B cell (primary cell): ENCODE measurements around the gene TSNAX. TPM values are rescaled to one million over a fixed set of nuclear protein-coding genes. Genes with fewer than 3 reads are reported as not detected.
A peak's percentile ranks its signal among the peaks of the same experiment; 100 is the strongest.

Experiments used
- ATAC-seq: fragments of 200-7000 bp; cut with Tn5 transposase; one replicate; pipeline ENCODE4 v1.10.0; 2021; ENCODE audit warnings: low read depth, mild to moderate bottlenecking, moderate number of reproducible peaks, moderate library complexity
- CTCF ChIA-PET: fragments of 350-600 bp; sonication (Branson Sonifier 250); formaldehyde crosslinking; loops from one replicate; lab custom pipeline; 2021; ENCODE audit warnings: antibody characterized with exemption, inconsistent platforms; lab: Charles Lee
- POLR2A ChIA-PET: fragments of 350-600 bp; sonication (Branson Sonifier 250); formaldehyde crosslinking; loops from one replicate; lab custom pipeline; 2021; ENCODE audit warnings: antibody characterized with exemption; lab: Charles Lee
- DNase-seq: peaks from one replicate; pipeline ENCODE4 v3.0.0; 2013
- H2AFZ ChIP-seq: 2 replicates; pipeline ENCODE4 v1.6.1; 2012; ENCODE audit warnings: mild to moderate bottlenecking, low read depth, low read length; ENCODE audit not compliant: insufficient read depth, poor library complexity, severe bottlenecking
- H3K27ac ChIP-seq, 2 donors: 1 replicate in 1 of 2; 2 replicates in 1 of 2; pipeline ENCODE4 v1.5.1; 2012 to 2013; ENCODE audit warnings: low read length in 2 of 2, mild to moderate bottlenecking in 2 of 2, moderate library complexity in 1 of 2
- H3K27me3 ChIP-seq, 4 experiments: fragments of 200-600 bp in 1 of 4; sonication (generic) in 1 of 4; replicated peaks in 1 of 4; 1 replicate in 2 of 4; 2 replicates in 2 of 4; pipeline versions ENCODE4 v1.6.1 to v1.7.0; 2013 to 2016; ENCODE audit warnings: low read length in 3 of 4, mild to moderate bottlenecking in 2 of 4, mixed read lengths in 1 of 4, moderate library complexity in 1 of 4; ENCODE audit not compliant: insufficient read depth in 4 of 4, control insufficient read depth in 3 of 4; ENCODE audit errors: control extremely low read depth in 1 of 4
- H3K36me3 ChIP-seq, 2 experiments: replicated peaks in 1 of 2; 1 replicate in 1 of 2; 2 replicates in 1 of 2; pipeline versions ENCODE4 v1.6.1 to v1.7.1; 2013; ENCODE audit warnings: low read length in 1 of 2; ENCODE audit not compliant: insufficient read depth in 2 of 2, control insufficient read depth in 1 of 2; ENCODE audit errors: control extremely low read depth in 1 of 2, extremely low read depth in 1 of 2
- H3K4me1 ChIP-seq, 2 donors: fragments of 200-600 bp in 1 of 2; sonication (generic) in 1 of 2; 1 replicate in 1 of 2; 2 replicates in 1 of 2; pipeline versions ENCODE4 v1.5.1 to v1.6.1; 2013 to 2017; ENCODE audit warnings: low read length in 2 of 2; ENCODE audit not compliant: control insufficient read depth in 2 of 2, insufficient read depth in 2 of 2
- H3K4me2 ChIP-seq: replicated peaks from 2 replicates; pipeline ENCODE3; 2012; ENCODE audit warnings: mild to moderate bottlenecking, low read depth, low read length; ENCODE audit not compliant: poor library complexity, severe bottlenecking
- H3K4me3 ChIP-seq, 5 experiments: fragments of 200-600 bp in 1 of 5; sonication (generic) in 1 of 5; 1 replicate in 3 of 5; 2 replicates in 2 of 5; pipeline versions ENCODE4 v1.5.1 to v1.7.0; 2011 to 2016; ENCODE audit warnings: low read length in 4 of 5, mild to moderate bottlenecking in 4 of 5, low read depth in 2 of 5, control low read depth in 1 of 5, moderate library complexity in 1 of 5; ENCODE audit not compliant: insufficient read depth in 1 of 5; ENCODE audit errors: control extremely low read depth in 1 of 5, extremely low read depth in 1 of 5
- H3K79me2 ChIP-seq: fragments of 200-600 bp; sonication (generic); one replicate; pipeline ENCODE4 v1.6.0; 2016; ENCODE audit warnings: low read length; ENCODE audit not compliant: control insufficient read depth, insufficient read depth
- H3K9ac ChIP-seq: fragments of 200-600 bp; sonication (generic); 2 replicates; pipeline ENCODE4 v1.6.1; 2017; ENCODE audit warnings: mild to moderate bottlenecking, low read length, moderate library complexity
- H3K9me3 ChIP-seq, 3 donors: one replicate each; pipeline versions ENCODE4 v1.6.1 to v1.7.1; 2013; ENCODE audit warnings: low read length in 2 of 3; ENCODE audit not compliant: control insufficient read depth in 2 of 3, insufficient read depth in 1 of 3; ENCODE audit errors: control extremely low read depth in 1 of 3
- H4K20me1 ChIP-seq: 2 replicates; pipeline ENCODE4 v1.6.0; 2012; ENCODE audit warnings: mild to moderate bottlenecking, low read length; ENCODE audit not compliant: insufficient read depth, control insufficient read depth, poor library complexity, severe bottlenecking
- H3K27ac Mint-ChIP-seq: one replicate; pipeline ENCODE4 v1.8.0; 2021; ENCODE audit warnings: mixed read lengths
- H3K27me3 Mint-ChIP-seq: one replicate; pipeline ENCODE4 v1.8.0; 2021; ENCODE audit warnings: mixed read lengths
- H3K4me1 Mint-ChIP-seq: one replicate; pipeline ENCODE4 v1.8.0; 2021; ENCODE audit warnings: mixed read lengths
- H3K4me3 Mint-ChIP-seq: one replicate; pipeline ENCODE4 v1.8.0; 2021; ENCODE audit warnings: mixed read lengths
- H3K9me3 Mint-ChIP-seq: one replicate; pipeline ENCODE4 v1.8.0; 2022; ENCODE audit warnings: mixed read lengths; ENCODE audit not compliant: insufficient read depth
- EZH2 ChIP-seq: IDR thresholded peaks from 2 replicates; pipeline ENCODE4 v1.6.1; 2012; ENCODE audit warnings: borderline replicate concordance, low read depth, mild to moderate bottlenecking, moderate library complexity, low read length; ENCODE audit not compliant: insufficient read depth, poor library complexity, severe bottlenecking
- WGBS: methylation state at CpG from one replicate; pipeline ENCODE4 v1.1.5; 2013; ENCODE audit warnings: missing lambda C conversion rate; ENCODE audit not compliant: insufficient coverage; 5-methylcytosine and 5-hydroxymethylcytosine counted together
- intact Hi-C: fragments of 100-400 bp; cut with micrococcal nuclease; formaldehyde crosslinking; loops from one replicate; pipeline ENCODE4 v1.10.0; 2022
- polyA plus RNA-seq: library from polyadenylated mRNA; depleted of rRNA; stranded (reverse); fragments of >200 nt; gene quantifications from 2 replicates; pipeline ENCODE4 v1.2.3, GENCODE V29; 2012
- total RNA-seq, 2 donors: library from RNA; stranded (reverse); fragments of 120-200 nt in 1 of 2; gene quantifications; 1 replicate in 1 of 2; 2 replicates in 1 of 2; pipeline versions ENCODE4 v1.2.3 to v1.2.4, GENCODE V29; 2013 to 2022
- TF ChIP-seq, protein P1 (sequence below): fragments of 200-600 bp; IDR thresholded peaks from one replicate; pipeline ENCODE4 v1.8.0; 2022; ENCODE audit warnings: antibody characterized with exemption, mild to moderate bottlenecking

TSNAX gene
- total and polyA plus RNA-seq, 2 donors (not counting 1 experiment from before 2014, with no cell fraction given), result 9.0 to 41.4 TPM

DNA sequence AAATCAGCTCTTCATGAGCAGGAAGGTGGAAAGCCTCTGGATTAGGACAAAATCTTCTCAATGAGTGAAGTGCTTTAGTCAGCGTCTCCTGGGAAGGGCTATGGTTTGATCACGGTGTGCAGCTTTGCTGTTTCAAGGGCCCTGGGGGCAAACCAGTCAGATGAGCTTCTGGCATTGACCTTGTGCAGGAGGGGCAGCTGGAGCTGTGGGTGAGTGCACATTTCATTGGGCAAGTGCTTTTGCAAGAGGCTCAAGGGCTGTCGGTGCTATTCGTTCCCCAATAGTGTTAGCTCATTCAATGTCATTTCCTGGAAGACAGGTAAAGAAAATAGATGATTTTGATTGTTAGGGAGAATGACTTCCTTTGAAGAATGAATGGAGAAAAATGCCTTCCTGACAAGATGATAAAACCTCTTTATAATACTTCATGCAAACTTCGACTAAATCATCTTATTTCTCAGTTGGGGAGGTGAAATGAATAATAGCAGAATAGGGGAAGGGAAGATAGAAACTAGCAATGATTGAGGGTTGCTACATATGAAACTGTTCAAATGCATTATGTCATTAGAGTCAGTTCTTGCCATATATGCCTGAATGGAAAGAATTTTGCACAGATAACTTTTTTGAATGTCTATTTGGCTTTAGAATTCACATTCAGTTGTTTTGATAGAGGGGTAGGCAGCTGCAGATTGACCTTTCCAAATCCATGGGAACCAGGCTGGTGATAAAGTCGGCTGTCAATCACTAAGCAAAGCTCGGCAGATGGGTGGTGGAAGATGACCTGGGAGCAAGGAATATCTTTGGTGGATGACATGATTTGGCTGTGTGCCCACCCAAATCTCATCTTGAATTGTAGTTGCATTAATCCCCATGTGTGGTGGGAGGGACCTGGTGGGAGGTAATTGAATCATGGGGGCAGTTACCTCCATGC is 85.2 kb downstream of the TSNAX start:
- H3K27ac ChIP-seq, result no peak overlapping the region
- Mint-ChIP-seq H3K9me3 (no peaks in the 10 kb centered on the region), H3K27me3 (peaks cover 7% of the 10 kb centered on the region), H3K4me3 (peak overlapping the region; percentile 56), H3K27ac (peak overlapping the region; percentile 74), H3K4me1 (peaks cover 69% of the 10 kb centered on the region)
- ATAC-seq, result no peak
- no peaks in the 10 kb centered on the region for H3K36me3 ChIP-seq
- peaks cover 0 to 4% (median 1%) of the 10 kb centered on the region in 4 experiments for H3K27me3 ChIP-seq
- peak overlapping the region; percentile 71 for H3K4me2 ChIP-seq
- intact Hi-C loops, result loop anchor here (2.0 kb wide), 1 partner anchor 13 kb away; the partner anchor contains the start of gene DISC1
- peak overlapping the region in 4 of 5 experiments; percentile 4 to 59 (median 42) for H3K4me3 ChIP-seq
- H3K9me3 ChIP-seq, result peaks cover 0 to 12% (median 11%) of the 10 kb centered on the region in 3 donors
- WGBS, result 30% methylated on average over 6 of the region's 7 CpGs
- no peaks in the 10 kb centered on the region for H4K20me1 ChIP-seq
- H2AFZ ChIP-seq, result no peak overlapping the region
- ChIA-PET CTCF (interaction anchor here (0.7 to 1.6 kb wide), 2 partner anchors 10 to 402 kb away, joined by 3 to 7 read pairs; no protein-coding TSS in a partner anchor), POLR2A (interaction anchor here (0.5 kb wide), 1 partner anchor 567 kb away, joined by 5 read pairs; no protein-coding TSS in a partner anchor)
- no peaks in the 10 kb centered on the region for H3K79me2 ChIP-seq
- H3K4me1 ChIP-seq, result peaks cover 58% of the 10 kb centered on the region in 2 donors
- no peak for TF ChIP-seq EZH2
- TF ChIP-seq, protein P1, sequence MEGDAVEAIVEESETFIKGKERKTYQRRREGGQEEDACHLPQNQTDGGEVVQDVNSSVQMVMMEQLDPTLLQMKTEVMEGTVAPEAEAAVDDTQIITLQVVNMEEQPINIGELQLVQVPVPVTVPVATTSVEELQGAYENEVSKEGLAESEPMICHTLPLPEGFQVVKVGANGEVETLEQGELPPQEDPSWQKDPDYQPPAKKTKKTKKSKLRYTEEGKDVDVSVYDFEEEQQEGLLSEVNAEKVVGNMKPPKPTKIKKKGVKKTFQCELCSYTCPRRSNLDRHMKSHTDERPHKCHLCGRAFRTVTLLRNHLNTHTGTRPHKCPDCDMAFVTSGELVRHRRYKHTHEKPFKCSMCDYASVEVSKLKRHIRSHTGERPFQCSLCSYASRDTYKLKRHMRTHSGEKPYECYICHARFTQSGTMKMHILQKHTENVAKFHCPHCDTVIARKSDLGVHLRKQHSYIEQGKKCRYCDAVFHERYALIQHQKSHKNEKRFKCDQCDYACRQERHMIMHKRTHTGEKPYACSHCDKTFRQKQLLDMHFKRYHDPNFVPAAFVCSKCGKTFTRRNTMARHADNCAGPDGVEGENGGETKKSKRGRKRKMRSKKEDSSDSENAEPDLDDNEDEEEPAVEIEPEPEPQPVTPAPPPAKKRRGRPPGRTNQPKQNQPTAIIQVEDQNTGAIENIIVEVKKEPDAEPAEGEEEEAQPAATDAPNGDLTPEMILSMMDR, result no peak
- peak; percentile 27 for DNase-seq
- H3K9ac ChIP-seq, result peak overlapping the region; percentile 48

Other genes with a start within 250 kb of the TSNAX start
- gene EXOC8, start 190.8 kb upstream of the TSNAX start, total RNA-seq, result 32.5 and 32.6 TPM in 2 replicates
- 10.0 and 11.8 TPM in 2 replicates for gene EXOC8, start 190.8 kb upstream of the TSNAX start, polyA plus RNA-seq
- gene SPRTN, start 190.4 kb upstream of the TSNAX start, total RNA-seq, result 13.4 and 15.9 TPM in 2 replicates
- gene SPRTN, start 190.4 kb upstream of the TSNAX start, polyA plus RNA-seq, result 3.5 and 12.3 TPM in 2 replicates
- 18.5 and 20.4 TPM in 2 replicates for gene EGLN1, start 106.4 kb upstream of the TSNAX start, total RNA-seq
- 7.5 and 9.2 TPM in 2 replicates for gene EGLN1, start 106.4 kb upstream of the TSNAX start, polyA plus RNA-seq
- 3.3 and 4.3 TPM in 2 replicates for gene DISC1, start 98.1 kb downstream of the TSNAX start, total RNA-seq
- gene DISC1, start 98.1 kb downstream of the TSNAX start, polyA plus RNA-seq, result 2.7 and 3.4 TPM in 2 replicates